ENCODE results near the gene PGM5.

Gene PGM5

GRCh38 chr9:68507130-68507805, 150.9 kb downstream of the PGM5 start:
- TF ChIP-seq TAF1 (IDR thresholded peaks at IDR 0.05; ENCODE audit: borderline replicate concordance, insufficient read depth, low read length) (no peak), SIN3A (IDR thresholded peaks at IDR 0.05; ENCODE audit: borderline replicate concordance, insufficient read depth, low read length) (no peak), POLR2AphosphoS5 (IDR thresholded peaks at IDR 0.05; ENCODE audit: low read depth, low read length) (no peak), REST (IDR thresholded peaks at IDR 0.05; ENCODE audit: insufficient read depth in 1 of 2, low read depth in 2 of 2, low read length in 2 of 2) (no peak), FOXP2 (optimal IDR thresholded peaks at IDR 0.05; ENCODE audit: borderline replicate concordance, extremely low read depth, extremely low read length, insufficient read depth) (no peak)

- no peak for TF ChIP-seq FOXP2 (optimal IDR thresholded peaks at IDR 0.05; ENCODE audit: borderline replicate concordance, extremely low read depth, extremely low read length, insufficient read depth)
- TF ChIP-seq SIN3A (IDR thresholded peaks at IDR 0.05; ENCODE audit: borderline replicate concordance, insufficient read depth, low read length) = no peak
- no peak for TF ChIP-seq REST (IDR thresholded peaks at IDR 0.05; ENCODE audit: insufficient read depth in 1 of 2, low read depth in 2 of 2, low read length in 2 of 2)
- TF ChIP-seq POLR2AphosphoS5 (IDR thresholded peaks at IDR 0.05; ENCODE audit: low read depth, low read length) = no peak
- TF ChIP-seq TAF1 (IDR thresholded peaks at IDR 0.05; ENCODE audit: borderline replicate concordance, insufficient read depth, low read length) = no peak
These were observed 151.4 kb downstream of the PGM5 start for GRCh38 chr9:68507806-68508145.

- TF ChIP-seq POLR2AphosphoS5 (IDR thresholded peaks at IDR 0.05; ENCODE audit: low read depth, low read length) (no peak), TAF1 (IDR thresholded peaks at IDR 0.05; ENCODE audit: borderline replicate concordance, insufficient read depth, low read length) (no peak), REST (IDR thresholded peaks at IDR 0.05; ENCODE audit: insufficient read depth in 1 of 2, low read depth in 2 of 2, low read length in 2 of 2) (no peak), FOXP2 (optimal IDR thresholded peaks at IDR 0.05; ENCODE audit: borderline replicate concordance, extremely low read depth, extremely low read length, insufficient read depth) (no peak), SIN3A (IDR thresholded peaks at IDR 0.05; ENCODE audit: borderline replicate concordance, insufficient read depth, low read length) (no peak)
These were observed 152.1 kb downstream of the PGM5 start for GRCh38 chr9:68508547-68508946.

- TF ChIP-seq POLR2AphosphoS5 (IDR thresholded peaks at IDR 0.05; ENCODE audit: low read depth, low read length) = no peak
- TF ChIP-seq TAF1 (IDR thresholded peaks at IDR 0.05; ENCODE audit: borderline replicate concordance, insufficient read depth, low read length) = no peak
These were observed 153.3 kb downstream of the PGM5 start for GRCh38 chr9:68509689-68510088.

- TF ChIP-seq TAF1 (IDR thresholded peaks at IDR 0.05; ENCODE audit: borderline replicate concordance, insufficient read depth, low read length) = no peak
- no peak for TF ChIP-seq SIN3A (IDR thresholded peaks at IDR 0.05; ENCODE audit: borderline replicate concordance, insufficient read depth, low read length)
- TF ChIP-seq REST (IDR thresholded peaks at IDR 0.05; ENCODE audit: insufficient read depth in 1 of 2, low read depth in 2 of 2, low read length in 2 of 2) = no peak
- TF ChIP-seq FOXP2 (optimal IDR thresholded peaks at IDR 0.05; ENCODE audit: borderline replicate concordance, extremely low read depth, extremely low read length, insufficient read depth) = no peak
- TF ChIP-seq POLR2AphosphoS5 (IDR thresholded peaks at IDR 0.05; ENCODE audit: low read depth, low read length) = no peak
These were observed 157.0 kb downstream of the PGM5 start for GRCh38 chr9:68513385-68513784.

Data from PFSK-1 (cell line).